ENCODE results near the gene PDE1A. TPM values are rescaled to one million over a fixed set of nuclear protein-coding genes. Genes with fewer than 3 reads are reported as not detected.

The PDE1A gene
- total and polyA plus RNA-seq, 9 donors, result 7.3 to 13.8 (median 10.7) TPM

DNA sequence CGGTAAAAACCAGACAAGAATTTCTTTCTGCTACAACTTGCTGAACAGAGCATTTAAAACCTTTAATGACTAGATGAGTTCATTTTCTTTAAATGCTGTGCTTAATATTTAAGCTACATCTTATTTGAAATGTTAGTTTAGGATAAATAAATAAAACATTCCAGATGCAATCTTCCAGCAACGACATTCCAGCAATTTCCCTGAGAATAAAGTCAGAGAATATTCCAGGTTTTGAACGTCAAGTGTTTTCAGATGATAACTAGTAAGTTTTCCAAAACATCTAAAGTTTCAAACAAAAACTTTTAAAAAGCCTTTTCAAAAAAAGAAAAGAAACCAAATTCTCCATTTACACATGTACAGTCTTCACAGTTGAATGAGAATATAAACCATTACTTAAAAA, 336.4 kb downstream of the PDE1A start:
- Histone ChIP-seq H3K27me3 (ENCODE audit: control insufficient read depth, insufficient read depth, low read length) (no peaks in the 10 kb centered on the region), H3K9me3 (replicated peaks; ENCODE audit: control insufficient read depth, low read depth, low read length) (no peaks in the 10 kb centered on the region), H3K27ac (ENCODE audit: low read length) (no peak overlapping the region), H3K36me3 (ENCODE audit: control insufficient read depth, insufficient read depth, low read length) (no peaks in the 10 kb centered on the region), H3K4me3 (ENCODE audit: low read length) (no peak overlapping the region), H3K4me1 (ENCODE audit: control insufficient read depth, insufficient read depth, low read length) (no peaks in the 10 kb centered on the region)
- WGBS (ENCODE audit: insufficient coverage), result no CpG with 5 or more reads among the region's 3 CpGs
- DNase-seq, result peak; percentile 59

Measured in muscle of leg (tissue), 11 donors.